Inferior parietal cortex (tissue), 1 donor: ENCODE results near the gene CARMIL1.

ENCODE experiments used
- DNase-seq: peaks from one replicate; pipeline ENCODE4 v3.0.0-alpha.2; 2016; ENCODE audit errors: extremely low spot score

Gene CARMIL1

GRCh38 chr6:25614052-25614451, 334.9 kb downstream of the CARMIL1 start:
- DNase-seq = no peak

- peak; percentile 24 for DNase-seq
Measured at GRCh38 chr6:25615471-25615870, 336.3 kb downstream of the CARMIL1 start.

GRCh38 chr6:25617997-25618396, 338.8 kb downstream of the CARMIL1 start:
- DNase-seq = no peak

- DNase-seq = no peak
Measured at GRCh38 chr6:25619217-25619616, 340.0 kb downstream of the CARMIL1 start.

GRCh38 chr6:25620391-25620790, 341.2 kb downstream of the CARMIL1 start:
- DNase-seq = no peak

- DNase-seq = no peak
Measured at GRCh38 chr6:25623065-25623464, 343.9 kb downstream of the CARMIL1 start.

GRCh38 chr6:25623879-25624278, 344.7 kb downstream of the CARMIL1 start:
- no peak for DNase-seq

- DNase-seq = no peak
Measured at GRCh38 chr6:25627001-25627400, 347.8 kb downstream of the CARMIL1 start.

GRCh38 chr6:25628471-25629197, 349.5 kb downstream of the CARMIL1 start:
- DNase-seq = no peak

GRCh38 chr6:25629198-25629576, 350.0 kb downstream of the CARMIL1 start:
- no peak for DNase-seq

- DNase-seq = no peak
Measured at GRCh38 chr6:25630508-25631278, 351.5 kb downstream of the CARMIL1 start.

GRCh38 chr6:25635886-25636317, 356.7 kb downstream of the CARMIL1 start:
- no peak for DNase-seq

GRCh38 chr6:25637211-25637610, 358.0 kb downstream of the CARMIL1 start:
- no peak for DNase-seq

- DNase-seq = no peak
Measured at GRCh38 chr6:25637960-25638434, 358.8 kb downstream of the CARMIL1 start.

- no peak for DNase-seq
Measured at GRCh38 chr6:25639653-25640052, 360.5 kb downstream of the CARMIL1 start.

GRCh38 chr6:25640446-25640845, 361.3 kb downstream of the CARMIL1 start:
- DNase-seq = no peak

- no peak for DNase-seq
Measured at GRCh38 chr6:25640891-25641290, 361.7 kb downstream of the CARMIL1 start.

- DNase-seq = no peak
Measured at GRCh38 chr6:25641377-25641776, 362.2 kb downstream of the CARMIL1 start.

- DNase-seq = no peak
Measured at GRCh38 chr6:25641940-25642666, 362.9 kb downstream of the CARMIL1 start.

- DNase-seq = no peak
Measured at GRCh38 chr6:25642667-25643328, 363.6 kb downstream of the CARMIL1 start.

GRCh38 chr6:25645916-25646315, 366.7 kb downstream of the CARMIL1 start:
- DNase-seq = no peak

GRCh38 chr6:25649611-25650010, 370.4 kb downstream of the CARMIL1 start:
- DNase-seq = no peak
